ENCODE data around the gene RAD9A. TPM values are rescaled to one million over a fixed set of nuclear protein-coding genes. Genes with fewer than 3 reads are reported as not detected.

RAD9A gene
- total and polyA plus RNA-seq, 9 of the 15 experiments (the other 6 are each of a cell fraction or from before 2014, with no cell fraction given): 1.4 to 41.2 (median 16.1) TPM

GRCh38 chr11:67354075-67355022, 37.4 kb upstream of the RAD9A start (continued):
- no peak for TF ChIP-seq ZNF282 (CRISPR knock-in tag; IDR thresholded peaks at IDR 0.05)
- TF ChIP-seq ASH1L (IDR thresholded peaks at IDR 0.05; ENCODE audit: borderline replicate concordance, low read depth, partially characterized antibody): no peak
- TF ChIP-seq ZNF311 (CRISPR knock-in tag; IDR thresholded peaks at IDR 0.05): no peak
- TF ChIP-seq ZNF175 (CRISPR knock-in tag; IDR thresholded peaks at IDR 0.05; ENCODE audit: low read depth): peak; percentile 89; the same call in 1 of the 2 replicates
- TF ChIP-seq CBFB (CRISPR knock-in tag; IDR thresholded peaks at IDR 0.05): no peak
- TF ChIP-seq DMBX1 (CRISPR knock-in tag; IDR thresholded peaks at IDR 0.05; ENCODE audit: borderline replicate concordance): peak; percentile 57; the same call in 1 of the 2 replicates
- TF ChIP-seq DPF2 (IDR thresholded peaks at IDR 0.05): peak; percentile 94
- peak; percentile 79 for TF ChIP-seq NEUROD1 (IDR thresholded peaks at IDR 0.05; ENCODE audit: borderline replicate concordance, low read depth, low read length, partially characterized antibody)
- 0 out of 2 replicates have a peak, but pooled peaks have one; percentile 13 for TF ChIP-seq PHF8 (IDR thresholded peaks at IDR 0.05; ENCODE audit: borderline replicate concordance, low read length)
- TF ChIP-seq HOMEZ (CRISPR knock-in tag; IDR thresholded peaks at IDR 0.05): no peak
- no peak for TF ChIP-seq CTCFL (IDR thresholded peaks at IDR 0.05; ENCODE audit: borderline replicate concordance, insufficient read depth, low read depth, low read length, poor library complexity, severe bottlenecking)
- no peak for TF ChIP-seq ZNF224 (CRISPR knock-in tag; IDR thresholded peaks at IDR 0.05)
- TF ChIP-seq SRF (CRISPR knock-in tag; IDR thresholded peaks at IDR 0.05): peak in 1 of 2 experiments; percentile 53; a peak in 1 of 4 replicates
- TF ChIP-seq MIER1 (IDR thresholded peaks at IDR 0.05; ENCODE audit: low read depth): no peak
- TF ChIP-seq ZNF589 (CRISPR knock-in tag; IDR thresholded peaks at IDR 0.05; ENCODE audit: low read depth): peak; percentile 77; the same call in 1 of the 2 replicates
- TF ChIP-seq FOXO4 (CRISPR knock-in tag; IDR thresholded peaks at IDR 0.05): no peak
- no peak for TF ChIP-seq L3MBTL2 (IDR thresholded peaks at IDR 0.05)
- 0 out of 2 replicates have a peak, but pooled peaks have one; percentile 19 for TF ChIP-seq ATF6 (CRISPR knock-in tag; IDR thresholded peaks at IDR 0.05)
- no peak for TF ChIP-seq ZNF197 (CRISPR knock-in tag; IDR thresholded peaks at IDR 0.05; ENCODE audit: low read depth)
